ENCODE results near the gene UPF2. TPM values are rescaled to one million over a fixed set of nuclear protein-coding genes. Genes with fewer than 3 reads are reported as not detected.

UPF2 gene
- total RNA-seq, 4 donors from 2014 or later: 22.8 to 36.3 (median 26.6) TPM

DNA sequence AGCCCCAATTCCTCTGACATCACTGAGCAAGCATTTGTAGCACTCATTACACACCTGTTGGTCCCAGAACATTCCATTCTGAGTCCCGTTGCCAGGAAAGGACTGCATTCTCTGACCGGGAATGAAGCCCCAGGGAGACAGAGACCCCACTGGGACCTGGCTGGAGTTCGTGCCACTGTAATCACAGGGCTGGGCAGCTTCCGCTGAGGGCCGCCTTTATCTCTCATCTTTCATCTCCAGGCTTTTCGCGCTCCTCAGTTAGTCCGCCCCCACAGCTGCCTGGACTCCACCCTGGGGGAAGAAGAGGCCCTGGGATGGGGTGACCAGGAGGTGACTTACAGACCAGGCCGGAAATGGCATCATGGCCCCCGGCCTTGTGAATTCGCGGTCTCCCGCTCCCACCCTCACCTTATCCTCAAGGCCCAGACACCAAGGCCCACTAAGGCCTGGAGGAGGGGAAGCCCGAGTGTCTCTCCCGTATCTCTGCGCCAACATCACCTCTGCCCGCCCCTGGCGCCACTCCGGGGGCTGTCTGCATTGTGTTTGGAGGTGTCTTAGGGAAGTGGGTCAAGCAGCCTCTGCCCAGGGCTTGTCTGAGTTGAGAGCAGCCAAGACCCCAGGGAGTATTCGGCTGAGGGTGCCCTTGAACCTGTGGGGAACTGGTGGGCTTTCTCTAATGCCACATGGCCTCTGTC is 144.1 kb downstream of the UPF2 start:
- peak; percentile 94 to 95 for DNase-seq
- Histone ChIP-seq H3K36me3 (no peaks in the 10 kb centered on the region), H3K27ac (peak overlapping the region; percentile 75 to 97 (median 96)), H3K4me1 (peaks cover 16 to 19% of the 10 kb centered on the region in 2 donors), H3K4me3 (replicated peaks in 1 of 3) (no peak overlapping the region), H3K9me3 (no peaks in the 10 kb centered on the region), H3K27me3 (no peaks in the 10 kb centered on the region)
- intact Hi-C loops (cut with DNase I): no loop called here
- 71 to 74% methylated on average over 16 to 20 of the region's 20 CpGs for WGBS, 2 donors
- TF ChIP-seq, protein P1, sequence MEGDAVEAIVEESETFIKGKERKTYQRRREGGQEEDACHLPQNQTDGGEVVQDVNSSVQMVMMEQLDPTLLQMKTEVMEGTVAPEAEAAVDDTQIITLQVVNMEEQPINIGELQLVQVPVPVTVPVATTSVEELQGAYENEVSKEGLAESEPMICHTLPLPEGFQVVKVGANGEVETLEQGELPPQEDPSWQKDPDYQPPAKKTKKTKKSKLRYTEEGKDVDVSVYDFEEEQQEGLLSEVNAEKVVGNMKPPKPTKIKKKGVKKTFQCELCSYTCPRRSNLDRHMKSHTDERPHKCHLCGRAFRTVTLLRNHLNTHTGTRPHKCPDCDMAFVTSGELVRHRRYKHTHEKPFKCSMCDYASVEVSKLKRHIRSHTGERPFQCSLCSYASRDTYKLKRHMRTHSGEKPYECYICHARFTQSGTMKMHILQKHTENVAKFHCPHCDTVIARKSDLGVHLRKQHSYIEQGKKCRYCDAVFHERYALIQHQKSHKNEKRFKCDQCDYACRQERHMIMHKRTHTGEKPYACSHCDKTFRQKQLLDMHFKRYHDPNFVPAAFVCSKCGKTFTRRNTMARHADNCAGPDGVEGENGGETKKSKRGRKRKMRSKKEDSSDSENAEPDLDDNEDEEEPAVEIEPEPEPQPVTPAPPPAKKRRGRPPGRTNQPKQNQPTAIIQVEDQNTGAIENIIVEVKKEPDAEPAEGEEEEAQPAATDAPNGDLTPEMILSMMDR (IDR thresholded peaks at IDR 0.05): no peak
- peak in 1 of 2 donors; percentile 52 for TF ChIP-seq POLR2A (IDR thresholded peaks at IDR 0.05)

DNA sequence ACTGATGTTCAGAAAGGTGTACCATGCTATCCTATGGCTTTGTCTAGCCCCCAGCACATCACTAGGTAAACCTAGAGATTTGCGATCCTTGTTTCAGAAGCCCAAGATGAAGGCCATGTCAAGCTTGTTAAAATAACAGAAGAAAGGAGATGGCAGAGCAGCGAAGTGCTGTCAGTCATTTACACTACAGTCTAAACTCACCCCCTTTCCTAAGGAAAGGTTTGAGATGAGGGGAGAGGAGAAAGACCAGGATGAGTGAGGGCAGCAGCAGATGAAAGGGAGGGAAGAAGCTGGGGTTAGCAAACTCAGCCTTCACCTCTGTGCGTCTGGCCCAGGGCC is 144.6 kb downstream of the UPF2 start:
- no peak for DNase-seq
- intact Hi-C loops (cut with DNase I): no loop called here
- no peak overlapping the region for H3K4me3 ChIP-seq (replicated peaks in 1 of 3)
- no peaks in the 10 kb centered on the region for H3K36me3 ChIP-seq
- H3K27ac ChIP-seq: peak overlapping the region; percentile 75 to 97 (median 96)
- TF ChIP-seq, protein P1 (IDR thresholded peaks at IDR 0.05): no peak
- WGBS, 2 donors: 71 to 75% methylated on average over 3 of the region's 3 CpGs
- H3K27me3 ChIP-seq: no peaks in the 10 kb centered on the region
- peaks cover 16 to 23% of the 10 kb centered on the region in 2 donors for H3K4me1 ChIP-seq
- H3K9me3 ChIP-seq: no peaks in the 10 kb centered on the region

DNA sequence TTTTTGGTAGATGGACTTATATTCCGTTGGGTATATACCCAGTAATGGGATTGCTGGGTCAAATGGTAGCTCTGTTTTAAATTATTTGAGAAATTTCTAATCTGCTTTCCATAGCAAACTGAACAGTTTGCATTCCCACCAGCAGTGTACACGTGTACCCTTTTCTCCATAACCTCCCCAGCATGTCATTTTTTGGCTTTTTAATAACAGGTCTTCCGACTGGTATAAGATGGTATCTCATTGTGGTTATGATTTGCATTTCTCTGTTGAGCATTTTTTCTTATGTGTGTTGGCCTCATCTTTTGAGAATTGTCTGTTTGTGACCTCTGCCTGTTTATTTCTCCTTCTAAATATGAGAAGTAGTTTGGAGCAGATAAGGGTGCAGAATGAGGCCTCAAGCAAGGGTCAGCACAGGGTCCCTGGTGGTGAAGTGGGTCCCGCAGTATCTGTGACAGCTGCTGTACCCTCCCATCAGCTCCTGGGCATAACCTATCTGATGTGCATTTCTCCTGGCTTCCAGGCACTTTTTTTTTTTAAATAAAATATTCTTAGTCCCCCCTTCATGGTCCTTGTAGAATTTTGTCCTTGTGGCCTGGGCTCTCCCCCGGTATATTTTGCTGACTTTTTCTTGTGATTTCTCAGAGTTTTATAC is 145.9 kb downstream of the UPF2 start:
- intact Hi-C loops (cut with DNase I): no loop called here
- no peak for DNase-seq
- Histone ChIP-seq H3K27ac (peak overlapping the region in 2 of 3 donors; percentile 75 to 96), H3K36me3 (no peaks in the 10 kb centered on the region), H3K27me3 (no peaks in the 10 kb centered on the region), H3K4me3 (replicated peaks in 1 of 3) (no peak overlapping the region), H3K4me1 (peaks cover 22 to 30% of the 10 kb centered on the region in 2 donors), H3K9me3 (no peaks in the 10 kb centered on the region)
- TF ChIP-seq, protein P1 (IDR thresholded peaks at IDR 0.05): no peak
- TF ChIP-seq POLR2A (IDR thresholded peaks at IDR 0.05): no peak
- 91 to 92% methylated on average over 5 of the region's 5 CpGs for WGBS, 2 donors

DNA sequence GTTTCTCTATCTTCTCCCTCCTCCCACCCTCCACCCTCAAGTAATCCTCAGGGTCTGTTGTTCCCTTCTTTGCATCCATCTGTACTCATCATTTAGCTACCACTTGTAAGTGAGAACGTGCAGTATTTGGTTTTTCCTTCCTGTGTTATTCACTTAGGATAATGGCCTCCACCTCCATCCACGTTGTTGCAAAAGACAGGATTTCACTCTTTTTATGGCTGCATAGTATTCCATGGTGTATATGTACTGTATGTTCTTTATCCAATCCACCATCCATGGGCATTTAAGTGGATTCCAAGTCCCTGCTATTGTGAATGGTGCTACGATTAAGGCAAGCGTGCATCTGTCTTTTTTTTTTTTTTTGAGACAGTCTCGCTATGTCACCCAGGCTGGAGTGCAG is 147.0 kb downstream of the UPF2 start:
- H3K27ac ChIP-seq: no peak overlapping the region
- DNase-seq: no peak
- TF ChIP-seq, protein P1 (IDR thresholded peaks at IDR 0.05): no peak
- TF ChIP-seq POLR2A (IDR thresholded peaks at IDR 0.05): no peak
- H3K4me3 ChIP-seq (replicated peaks in 1 of 3): no peak overlapping the region
- H3K27me3 ChIP-seq: no peaks in the 10 kb centered on the region
- no peaks in the 10 kb centered on the region for H3K36me3 ChIP-seq
- H3K9me3 ChIP-seq: no peaks in the 10 kb centered on the region
- intact Hi-C loops (cut with DNase I): no loop called here
- 87 to 93% methylated on average over 5 of the region's 5 CpGs for WGBS, 2 donors
- peaks cover 22 to 30% of the 10 kb centered on the region in 2 donors for H3K4me1 ChIP-seq

DNA sequence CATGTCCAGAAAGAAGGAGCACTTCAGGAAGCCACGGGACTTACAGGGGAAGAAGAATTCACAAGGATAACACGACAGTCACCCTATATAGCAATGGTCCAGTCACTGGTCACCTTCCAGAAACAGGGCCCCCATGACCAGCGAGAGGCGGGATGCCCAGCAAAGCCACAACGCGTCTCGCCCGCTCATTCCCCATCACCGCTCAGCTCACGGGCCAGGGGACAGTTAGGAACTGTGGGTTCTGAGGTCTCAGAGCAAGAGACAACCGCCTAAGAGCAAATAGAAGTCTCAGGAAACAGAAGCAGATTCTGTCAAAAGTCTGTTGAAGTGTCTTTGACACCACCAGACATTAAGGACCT is 147.5 kb downstream of the UPF2 start:
- H3K27ac ChIP-seq: no peak overlapping the region
- no peaks in the 10 kb centered on the region for H3K36me3 ChIP-seq
- intact Hi-C loops (cut with DNase I): no loop called here
- H3K9me3 ChIP-seq: no peaks in the 10 kb centered on the region
- no peaks in the 10 kb centered on the region for H3K27me3 ChIP-seq
- no peak overlapping the region for H3K4me3 ChIP-seq (replicated peaks in 1 of 3)
- peaks cover 22 to 30% of the 10 kb centered on the region in 2 donors for H3K4me1 ChIP-seq
- 94 to 96% methylated on average over 11 of the region's 11 CpGs for WGBS, 2 donors
- TF ChIP-seq POLR2A (IDR thresholded peaks at IDR 0.05): no peak
- TF ChIP-seq, protein P1 (IDR thresholded peaks at IDR 0.05): no peak
- DNase-seq: no peak

Data from thyroid gland (tissue), 4 donors.